Esophagus muscularis mucosa (tissue), 3 donors: Measurements from ENCODE around the gene SARM1.
A peak's percentile ranks its signal among the peaks of the same experiment; 100 is the strongest.

Experiments used
- CTCF ChIP-seq, 3 experiments: fragments of 200-600 bp in 2 of 3; fragments of 450-650 bp in 1 of 3; sonication (generic) in 2 of 3; IDR thresholded peaks; one replicate each; pipeline ENCODE4 v1.5.1; 2017 to 2019; ENCODE audit warnings: antibody characterized with exemption in 3 of 3, mild to moderate bottlenecking in 2 of 3, moderate library complexity in 1 of 3
- POLR2AphosphoS5 ChIP-seq, 2 donors: sonication (generic); formaldehyde crosslinking; IDR thresholded peaks; one replicate each; pipeline ENCODE4 v1.6.1; 2017; ENCODE audit warnings: antibody characterized with exemption in 2 of 2

- TF ChIP-seq POLR2AphosphoS5 (IDR thresholded peaks at IDR 0.05): peak in 1 of 2 donors; percentile 20
- TF ChIP-seq CTCF (IDR thresholded peaks at IDR 0.05): no peak
These were observed 33.5 kb downstream of the SARM1 start for GRCh38 chr17:28404812-28405570.
